ENCODE data around the gene ADSS1.

The ADSS1 gene

GRCh38 chr14:104795781-104796686 is 72.0 kb downstream of the ADSS1 start:
- Histone ChIP-seq H3K36me3 (ENCODE audit: control insufficient read depth, insufficient read depth, low read length) (peaks cover 2% of the 10 kb centered on the region), H3K4me1 (ENCODE audit: control insufficient read depth, insufficient read depth, low read length) (peaks cover 16% of the 10 kb centered on the region), H3K4me3 (ENCODE audit: low read length) (peak overlapping the region; percentile 59), H3K27ac (ENCODE audit: low read depth, low read length) (peak overlapping the region; percentile 87), H3K27me3 (ENCODE audit: control insufficient read depth, insufficient read depth, low read length) (no peaks in the 10 kb centered on the region), H3K9ac (ENCODE audit: low read length) (peak overlapping the region; percentile 57)

- no peak overlapping the region for H3K9ac ChIP-seq (ENCODE audit: low read length)
- no peaks in the 10 kb centered on the region for H3K36me3 ChIP-seq (ENCODE audit: control insufficient read depth, insufficient read depth, low read length)
- no peak overlapping the region for H3K27ac ChIP-seq (ENCODE audit: low read depth, low read length)
- no peaks in the 10 kb centered on the region for H3K27me3 ChIP-seq (ENCODE audit: control insufficient read depth, insufficient read depth, low read length)
- no peak overlapping the region for H3K4me3 ChIP-seq (ENCODE audit: low read length)
- H3K4me1 ChIP-seq (ENCODE audit: control insufficient read depth, insufficient read depth, low read length), result peaks cover 21% of the 10 kb centered on the region
These were observed 72.7 kb downstream of the ADSS1 start for GRCh38 chr14:104796687-104797081.
